Upper lobe of right lung (tissue), 1 donor: Measurements from ENCODE around the gene ABCD3. TPM values are rescaled to one million over a fixed set of nuclear protein-coding genes. Genes with fewer than 3 reads are reported as not detected.

Experiments used
- ATAC-seq: fragments of 200-7000 bp; cut with Tn5 transposase; one replicate; pipeline ENCODE4 v1.9.1; 2020; ENCODE audit warnings: mild to moderate bottlenecking, moderate library complexity
- DNase-seq: peaks from one replicate; pipeline ENCODE4 v3.0.0-alpha.2; 2020
- H3K27ac ChIP-seq: fragments of 200-600 bp; one replicate; pipeline ENCODE4 v1.8.0; 2022
- H3K27me3 ChIP-seq: fragments of 200-600 bp; one replicate; pipeline ENCODE4 v1.8.0; 2022; ENCODE audit warnings: mild to moderate bottlenecking
- H3K36me3 ChIP-seq: fragments of 200-600 bp; one replicate; pipeline ENCODE4 v1.8.0; 2022
- H3K4me1 ChIP-seq: fragments of 200-600 bp; one replicate; pipeline ENCODE4 v1.8.0; 2022
- H3K4me3 ChIP-seq: fragments of 200-600 bp; one replicate; pipeline ENCODE4 v1.8.0; 2022; ENCODE audit warnings: mild to moderate bottlenecking
- H3K9me3 ChIP-seq: fragments of 200-600 bp; one replicate; pipeline ENCODE4 v1.8.0; 2022
- intact Hi-C: fragments of 100-400 bp; cut with DNase I; formaldehyde crosslinking; loops from one replicate; pipeline ENCODE4 v1.11.0; 2022
- total RNA-seq: library from RNA; stranded (reverse); fragmentation: NEBNext Ultra II Directional; extraction: Animal tissue kit (Norgen Biotek cat#: 25700); gene quantifications from one replicate; pipeline ENCODE4 v1.2.1, GENCODE V29; 2021
- TF ChIP-seq, protein P1 (sequence below): fragments of 200-600 bp; IDR thresholded peaks from one replicate; pipeline ENCODE4 v1.8.0; 2022; ENCODE audit warnings: antibody characterized with exemption
- donor health status: DM: no; HTN: yes; CAD: no; lungs with severe emphysema.

ABCD3 gene
- total RNA-seq, 1 donor from 2014 or later, result 50.9 TPM

DNA sequence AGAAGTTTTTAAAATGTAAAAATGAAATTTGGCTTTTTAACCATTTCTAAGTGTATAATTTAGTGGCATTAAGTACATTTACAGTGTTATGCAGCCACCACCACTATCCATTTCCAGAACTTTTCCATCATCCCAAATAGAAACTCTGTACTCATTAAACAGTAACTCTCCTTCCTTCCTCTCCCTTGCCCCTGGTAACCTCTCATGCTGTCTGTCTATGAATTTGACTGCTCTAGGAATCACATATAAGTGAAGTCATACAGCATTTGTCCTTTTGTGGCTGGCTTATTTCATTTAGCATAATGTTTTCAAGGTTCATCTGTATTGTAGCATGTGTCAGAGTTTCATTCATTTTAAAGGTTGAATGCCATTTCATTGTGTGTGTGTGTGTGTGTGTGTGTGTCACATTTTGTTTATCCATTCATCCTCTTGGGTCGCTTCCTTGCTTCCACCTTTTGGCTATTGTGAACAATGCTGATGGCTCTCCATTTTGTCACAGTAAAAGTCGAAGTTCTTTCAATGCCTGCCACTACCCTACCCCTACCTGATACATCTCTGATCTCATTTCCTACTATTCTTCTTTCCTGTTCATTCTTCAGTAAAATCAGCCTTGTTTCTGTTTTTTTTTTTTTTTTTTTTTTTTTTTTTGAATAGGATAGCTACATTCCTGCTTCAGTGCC, 78.0 kb downstream of the ABCD3 start:
- H3K27ac ChIP-seq, result no peak overlapping the region
- H3K36me3 ChIP-seq, result peaks cover 45% of the 10 kb centered on the region
- no peaks in the 10 kb centered on the region for H3K9me3 ChIP-seq
- intact Hi-C loops, result no loop called here
- H3K4me1 ChIP-seq, result no peaks in the 10 kb centered on the region
- no peak for ATAC-seq
- TF ChIP-seq, protein P1, sequence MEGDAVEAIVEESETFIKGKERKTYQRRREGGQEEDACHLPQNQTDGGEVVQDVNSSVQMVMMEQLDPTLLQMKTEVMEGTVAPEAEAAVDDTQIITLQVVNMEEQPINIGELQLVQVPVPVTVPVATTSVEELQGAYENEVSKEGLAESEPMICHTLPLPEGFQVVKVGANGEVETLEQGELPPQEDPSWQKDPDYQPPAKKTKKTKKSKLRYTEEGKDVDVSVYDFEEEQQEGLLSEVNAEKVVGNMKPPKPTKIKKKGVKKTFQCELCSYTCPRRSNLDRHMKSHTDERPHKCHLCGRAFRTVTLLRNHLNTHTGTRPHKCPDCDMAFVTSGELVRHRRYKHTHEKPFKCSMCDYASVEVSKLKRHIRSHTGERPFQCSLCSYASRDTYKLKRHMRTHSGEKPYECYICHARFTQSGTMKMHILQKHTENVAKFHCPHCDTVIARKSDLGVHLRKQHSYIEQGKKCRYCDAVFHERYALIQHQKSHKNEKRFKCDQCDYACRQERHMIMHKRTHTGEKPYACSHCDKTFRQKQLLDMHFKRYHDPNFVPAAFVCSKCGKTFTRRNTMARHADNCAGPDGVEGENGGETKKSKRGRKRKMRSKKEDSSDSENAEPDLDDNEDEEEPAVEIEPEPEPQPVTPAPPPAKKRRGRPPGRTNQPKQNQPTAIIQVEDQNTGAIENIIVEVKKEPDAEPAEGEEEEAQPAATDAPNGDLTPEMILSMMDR, result no peak
- no peak overlapping the region for H3K4me3 ChIP-seq
- H3K27me3 ChIP-seq, result no peaks in the 10 kb centered on the region
- no peak for DNase-seq

DNA sequence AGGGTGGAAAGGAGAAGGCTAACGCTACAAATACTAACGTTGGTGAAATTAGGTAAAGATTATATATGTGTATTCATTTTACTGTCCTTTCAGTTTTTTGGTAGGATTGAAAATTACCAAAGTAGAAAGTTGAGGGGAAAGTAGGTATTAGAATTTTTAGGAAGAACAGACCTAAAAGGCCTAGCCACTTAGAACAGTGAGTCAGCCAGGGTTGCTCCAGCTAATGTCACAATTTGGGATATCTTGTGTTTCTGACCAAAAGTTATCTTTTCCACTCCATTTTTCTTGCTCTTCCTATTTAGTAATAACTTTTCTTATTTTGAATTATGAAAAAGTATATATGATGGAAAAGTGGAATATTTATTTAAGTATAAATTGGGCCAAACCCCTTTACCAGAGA, 83.2 kb downstream of the ABCD3 start:
- intact Hi-C loops, result no loop called here
- no peak for ATAC-seq
- H3K27ac ChIP-seq, result no peak overlapping the region
- H3K36me3 ChIP-seq, result peaks cover 61% of the 10 kb centered on the region
- H3K27me3 ChIP-seq, result no peaks in the 10 kb centered on the region
- TF ChIP-seq, protein P1, result no peak
- no peak overlapping the region for H3K4me3 ChIP-seq
- DNase-seq, result no peak
- no peaks in the 10 kb centered on the region for H3K4me1 ChIP-seq
- no peaks in the 10 kb centered on the region for H3K9me3 ChIP-seq

DNA sequence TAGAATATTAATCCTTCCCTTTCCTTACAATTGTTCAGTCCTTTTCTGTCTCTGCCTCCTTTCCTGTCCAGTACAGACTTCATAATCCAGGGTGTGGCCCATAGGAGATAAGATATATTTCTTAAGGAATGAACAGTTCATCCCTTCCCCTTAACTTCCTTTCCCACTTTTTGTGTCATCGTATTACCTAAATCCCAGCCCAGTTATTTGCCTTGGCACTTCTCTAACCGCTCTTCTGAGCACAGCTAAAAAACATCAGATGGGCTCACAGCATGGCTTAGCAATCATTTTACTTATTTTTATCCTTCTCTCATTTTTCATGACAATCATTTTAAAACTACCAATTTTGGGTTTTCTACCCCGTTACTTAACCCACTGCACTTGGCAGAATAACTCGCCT, 83.7 kb downstream of the ABCD3 start:
- DNase-seq, result no peak
- H3K27ac ChIP-seq, result no peak overlapping the region
- TF ChIP-seq, protein P1, result no peak
- H3K36me3 ChIP-seq, result peaks cover 66% of the 10 kb centered on the region
- no peak overlapping the region for H3K4me3 ChIP-seq
- no peak for ATAC-seq
- H3K4me1 ChIP-seq, result no peaks in the 10 kb centered on the region
- no peaks in the 10 kb centered on the region for H3K27me3 ChIP-seq
- H3K9me3 ChIP-seq, result no peaks in the 10 kb centered on the region
- intact Hi-C loops, result no loop called here

DNA sequence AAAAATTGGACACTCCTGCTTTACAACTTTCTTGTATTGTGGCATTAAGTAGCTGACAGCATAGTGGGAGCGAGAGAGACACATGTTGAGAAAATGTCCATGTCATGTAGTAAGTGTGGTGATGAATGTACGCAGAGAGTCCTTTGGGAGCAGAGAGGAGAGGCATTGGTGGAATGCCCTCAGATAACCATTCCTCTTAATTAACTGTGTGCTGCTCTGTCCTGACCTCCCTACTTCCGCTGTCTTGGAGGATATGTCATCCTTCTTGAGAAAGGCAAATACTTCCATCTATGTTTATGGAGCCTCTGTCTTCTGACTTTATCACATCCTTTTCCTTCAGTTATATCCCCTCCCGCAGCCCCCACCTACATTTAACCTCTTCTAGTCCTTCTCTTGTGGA, 85.0 kb downstream of the ABCD3 start:
- ATAC-seq, result no peak
- TF ChIP-seq, protein P1, result no peak

DNA sequence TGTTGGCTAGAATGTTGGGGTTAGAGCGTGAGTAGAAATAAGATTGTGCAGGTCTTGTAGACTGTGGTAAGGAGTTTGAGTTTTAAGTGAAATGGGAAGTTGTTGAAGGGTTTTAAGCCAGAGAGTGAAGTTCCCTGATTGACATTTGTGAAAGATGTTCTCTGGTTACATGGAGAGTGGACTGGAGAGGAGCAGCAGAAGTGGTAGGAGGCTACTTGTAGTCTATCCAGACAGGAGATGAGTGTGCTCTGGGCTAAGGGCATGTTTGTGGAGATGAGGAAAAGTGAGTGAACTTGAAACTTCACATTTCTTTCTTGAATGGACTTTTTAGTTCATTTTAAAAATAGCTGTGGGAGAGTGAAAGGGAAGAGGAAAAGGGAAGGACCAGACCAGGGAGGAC, 86.4 kb downstream of the ABCD3 start:
- TF ChIP-seq, protein P1, result no peak
- no peak overlapping the region for H3K27ac ChIP-seq
- no peaks in the 10 kb centered on the region for H3K4me1 ChIP-seq
- intact Hi-C loops, result no loop called here
- DNase-seq (no peak), ATAC-seq (peak; percentile 27)
- H3K27me3 ChIP-seq, result no peaks in the 10 kb centered on the region
- H3K36me3 ChIP-seq, result peaks cover 50% of the 10 kb centered on the region
- no peaks in the 10 kb centered on the region for H3K9me3 ChIP-seq
- H3K4me3 ChIP-seq, result no peak overlapping the region

More for the DNA sequence above, 85.0 kb downstream of the ABCD3 start:
- no peak for DNase-seq
- peaks cover 65% of the 10 kb centered on the region for H3K36me3 ChIP-seq
- no peaks in the 10 kb centered on the region for H3K27me3 ChIP-seq
- H3K27ac ChIP-seq, result no peak overlapping the region
- H3K4me3 ChIP-seq, result no peak overlapping the region
- intact Hi-C loops, result no loop called here
- no peaks in the 10 kb centered on the region for H3K9me3 ChIP-seq
- no peaks in the 10 kb centered on the region for H3K4me1 ChIP-seq

DNA sequence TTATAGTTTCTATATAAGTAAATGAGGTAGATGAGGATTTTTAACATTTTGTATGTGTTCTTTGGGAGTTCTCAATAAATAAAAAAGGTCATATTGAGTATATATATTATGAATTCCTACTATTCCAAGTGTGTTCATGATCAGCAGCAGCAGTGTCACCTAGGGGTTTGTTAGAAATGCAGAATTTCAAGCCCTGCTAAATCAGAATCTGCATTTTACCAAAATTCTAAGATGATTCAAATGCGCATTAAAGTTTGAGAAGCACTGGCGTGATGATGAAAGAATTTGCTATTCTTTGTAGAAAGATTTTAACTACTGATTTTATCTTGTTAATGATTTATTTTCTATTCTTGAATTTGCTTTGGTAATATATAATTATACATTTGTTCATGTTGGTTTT, 94.6 kb downstream of the ABCD3 start:
- Histone ChIP-seq H3K4me3 (no peak overlapping the region), H3K9me3 (no peaks in the 10 kb centered on the region), H3K36me3 (peaks cover 10% of the 10 kb centered on the region), H3K27ac (no peak overlapping the region), H3K4me1 (no peaks in the 10 kb centered on the region), H3K27me3 (no peaks in the 10 kb centered on the region)
- DNase-seq (no peak), ATAC-seq (no peak)
- TF ChIP-seq, protein P1, result no peak
- intact Hi-C loops, result no loop called here
